ENCODE measurements around the gene ATXN1L. TPM values are rescaled to one million over a fixed set of nuclear protein-coding genes. Genes with fewer than 3 reads are reported as not detected.

ATXN1L gene
- polyA plus RNA-seq, 1 of the 3 experiments (the other 2 are of a cell fraction): 8.0 TPM

- Histone ChIP-seq H3K9me3 (no peaks in the 10 kb centered on the region), H3K79me2 (ENCODE audit: insufficient read depth) (no peaks in the 10 kb centered on the region), H2AFZ (ENCODE audit: low read depth) (no peak overlapping the region), H3K36me3 (replicated peaks in 1 of 2; ENCODE audit: control insufficient read depth in 1 of 2, insufficient read depth in 2 of 2, low read length in 1 of 2) (peaks cover 11 to 64% of the 10 kb centered on the region in 2 experiments), H3K27me3 (ENCODE audit: insufficient read depth) (no peaks in the 10 kb centered on the region), H3K4me2 (no peak overlapping the region), H3K4me3 (ENCODE audit: low read depth in 2 of 2, low read length in 1 of 2) (no peak overlapping the region), H3K9ac (no peak overlapping the region), H3K27ac (ENCODE audit: low read depth in 2 of 2, low read length in 1 of 2) (no peak overlapping the region), H3F3A (replicated peaks; ENCODE audit: insufficient read depth) (peaks cover 3% of the 10 kb centered on the region), H3K4me1 (ENCODE audit: control insufficient read depth in 1 of 2, insufficient read depth in 2 of 2, low read depth in 1 of 2, low read length in 1 of 2) (no peaks in the 10 kb centered on the region; a peak in 1 of 4 replicates), H4K20me1 (ENCODE audit: insufficient read depth) (no peaks in the 10 kb centered on the region), H3K9me2 (no peaks in the 10 kb centered on the region)
- ChIA-PET CTCF (interaction anchor here (4.2 kb wide), 1 partner anchor 19 kb away, joined by 18 read pairs; the partner anchor contains the start of gene ZNF821), POLR2A (no interaction called here)
- no peak for TF ChIP-seq GABPA (IDR thresholded peaks at IDR 0.05; ENCODE audit: low read depth)
- TF ChIP-seq POLR2AphosphoS5 (IDR thresholded peaks at IDR 0.05; ENCODE audit: low read depth, low read length): no peak
- TF ChIP-seq ZBTB33 (IDR thresholded peaks at IDR 0.05; ENCODE audit: borderline replicate concordance, low read depth): no peak
- TF ChIP-seq TAF1 (IDR thresholded peaks at IDR 0.05; ENCODE audit: borderline replicate concordance, low read depth, low read length): no peak
- no peak for TF ChIP-seq GATA2 (CRISPR knock-in tag; IDR thresholded peaks at IDR 0.05)
- TF ChIP-seq RCOR1 (IDR thresholded peaks at IDR 0.05; ENCODE audit: low read length): no peak
- TF ChIP-seq RFX5 (IDR thresholded peaks at IDR 0.05; ENCODE audit: low read length): no peak
- no peak for TF ChIP-seq RAD21 (IDR thresholded peaks at IDR 0.05; ENCODE audit: low read length)
- 88% methylated on average over 4 of the region's 5 CpGs for WGBS (ENCODE audit: low lambda C conversion rate)
- DNase-seq: no peak
Observed at GRCh38 chr16:71863995-71864394, 18.2 kb downstream of the ATXN1L start.

GRCh38 chr16:71865173-71865863 lies 19.5 kb downstream of the ATXN1L start:
- Histone ChIP-seq H3K36me3 (replicated peaks in 1 of 2; ENCODE audit: control insufficient read depth in 1 of 2, insufficient read depth in 2 of 2, low read length in 1 of 2) (peaks cover 11 to 53% of the 10 kb centered on the region in 2 experiments), H3F3A (replicated peaks; ENCODE audit: insufficient read depth) (peaks cover 3% of the 10 kb centered on the region), H3K4me3 (ENCODE audit: low read depth in 2 of 2, low read length in 1 of 2) (no peak overlapping the region), H3K9me3 (no peaks in the 10 kb centered on the region), H2AFZ (ENCODE audit: low read depth) (no peak overlapping the region), H3K4me1 (ENCODE audit: control insufficient read depth in 1 of 2, insufficient read depth in 2 of 2, low read depth in 1 of 2, low read length in 1 of 2) (no peaks in the 10 kb centered on the region; a peak in 1 of 4 replicates), H3K9me2 (no peaks in the 10 kb centered on the region), H3K4me2 (no peak overlapping the region), H3K27me3 (ENCODE audit: insufficient read depth) (no peaks in the 10 kb centered on the region), H4K20me1 (ENCODE audit: insufficient read depth) (no peaks in the 10 kb centered on the region), H3K27ac (ENCODE audit: low read depth in 2 of 2, low read length in 1 of 2) (no peak overlapping the region), H3K79me2 (ENCODE audit: insufficient read depth) (no peaks in the 10 kb centered on the region), H3K9ac (no peak overlapping the region)
- CTCF ChIA-PET: interaction anchor here (2.2 to 4.2 kb wide), 2 partner anchors 17 to 18 kb away, joined by 17 to 18 read pairs; partner anchors contain the start of gene ZNF821
- TF ChIP-seq YY1 (IDR thresholded peaks at IDR 0.05; ENCODE audit: low read depth) (no peak), NFIC (IDR thresholded peaks at IDR 0.05; ENCODE audit: borderline replicate concordance) (no peak), POLR2AphosphoS5 (IDR thresholded peaks at IDR 0.05; ENCODE audit: low read depth, low read length) (no peak), GATA2 (CRISPR knock-in tag; IDR thresholded peaks at IDR 0.05) (no peak), EZH2phosphoT487 (IDR thresholded peaks at IDR 0.05; ENCODE audit: borderline replicate concordance, low read depth) (no peak), USF1 (IDR thresholded peaks at IDR 0.05; ENCODE audit: borderline replicate concordance, low read depth) (no peak), PBX3 (IDR thresholded peaks at IDR 0.05) (no peak), CTCF (IDR thresholded peaks at IDR 0.05) (no peak), MAX (IDR thresholded peaks at IDR 0.05; ENCODE audit: low read depth) (no peak), IRF3 (IDR thresholded peaks at IDR 0.05; ENCODE audit: low read depth, low read length) (no peak), EP300 (IDR thresholded peaks at IDR 0.05; ENCODE audit: borderline replicate concordance in 1 of 2, low read depth in 1 of 2, low read length in 1 of 2) (no peak), TEAD4 (IDR thresholded peaks at IDR 0.05; ENCODE audit: borderline replicate concordance, insufficient read depth) (no peak)
- DNase-seq: no peak
- POLR2A ChIA-PET: no interaction called here
- 72% methylated on average over 7 of the region's 7 CpGs for WGBS (ENCODE audit: low lambda C conversion rate)

Measured in SK-N-SH (cell line).